Natural killer cell treated with Interleukin-12 subunit alpha and Interleukin-12 subunit beta and Interleukin-15 and Interleukin-18, amount 100 ng/mL, for 72 hours (primary cell): ENCODE data around the gene EFEMP1. TPM values are rescaled to one million over a fixed set of nuclear protein-coding genes. Genes with fewer than 3 reads are reported as not detected.

Experiments used
- ATAC-seq, 2 donors: fragments of 150-1000 bp; cut with Tn5 transposase in 1 of 2; sonication (Bioruptor Pico), chemical (Tn5 transposase) in 1 of 2; 2 replicates each; pipeline ENCODE4 v1.10.0; 2021
- DNase-seq: peaks from one replicate; pipeline ENCODE4 v3.0.0; 2022; ENCODE audit warnings: low spot score
- H3K27ac Mint-ChIP-seq, 2 donors: 1 replicate in 1 of 2; 2 replicates in 1 of 2; pipeline ENCODE4 v1.8.0; 2022; ENCODE audit warnings: mixed read lengths in 2 of 2, mild to moderate bottlenecking in 1 of 2, moderate library complexity in 1 of 2
- H3K27me3 Mint-ChIP-seq, 2 donors: 1 replicate in 1 of 2; 2 replicates in 1 of 2; pipeline ENCODE4 v1.8.0; 2022; ENCODE audit warnings: mixed read lengths in 2 of 2
- H3K36me3 Mint-ChIP-seq: one replicate; pipeline ENCODE4 v1.8.0; 2022; ENCODE audit warnings: mixed read lengths
- H3K4me1 Mint-ChIP-seq, 2 donors: 1 replicate in 1 of 2; 2 replicates in 1 of 2; pipeline ENCODE4 v1.8.0; 2022; ENCODE audit warnings: low read depth in 2 of 2, mixed read lengths in 2 of 2, mild to moderate bottlenecking in 1 of 2
- H3K4me3 Mint-ChIP-seq: one replicate; pipeline ENCODE4 v1.8.0; 2022; ENCODE audit warnings: mixed read lengths
- H3K9me3 Mint-ChIP-seq: 2 replicates; pipeline ENCODE4 v1.8.0; 2022; ENCODE audit warnings: mixed read lengths
- total RNA-seq, 2 donors: library from RNA; stranded (reverse); gene quantifications; one replicate each; pipeline ENCODE4 v1.2.3, GENCODE V29; 2022

Gene EFEMP1
- total RNA-seq, 2 donors from 2014 or later, result not detected

DNA sequence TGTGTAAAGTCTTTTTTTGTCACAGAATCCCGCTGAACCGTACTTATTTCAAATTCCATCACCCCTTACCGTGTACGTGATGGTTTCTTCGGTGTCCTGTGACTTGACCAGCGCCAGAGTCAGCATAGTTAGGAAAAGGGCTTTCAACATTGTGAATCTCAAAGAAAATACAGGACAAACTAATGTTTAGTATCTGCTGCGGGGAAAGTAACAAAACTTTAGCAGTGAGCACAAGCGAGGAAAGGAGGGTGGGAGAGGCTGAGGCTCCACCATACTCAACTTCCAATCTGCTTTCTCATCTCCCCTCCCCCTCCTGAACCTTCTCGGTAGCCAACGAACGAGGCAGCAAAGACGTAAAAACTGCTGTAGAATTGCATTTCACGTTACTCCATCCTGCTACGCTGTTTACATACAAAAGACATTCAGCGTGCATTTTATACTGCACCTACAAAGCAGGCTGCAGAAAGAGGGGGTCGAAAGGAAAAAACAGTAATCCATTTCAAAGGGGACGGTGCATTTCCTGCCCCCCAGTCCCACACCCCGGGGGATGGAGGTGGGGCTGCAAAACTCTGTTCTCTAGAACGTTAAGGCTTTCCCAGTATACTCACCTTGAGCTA lies 1.2 kb downstream of the EFEMP1 start:
- Mint-ChIP-seq H3K4me3 (no peak overlapping the region), H3K27ac (no peak overlapping the region), H3K36me3 (no peaks in the 10 kb centered on the region), H3K9me3 (peaks cover 6% of the 10 kb centered on the region), H3K27me3 (peaks cover 13 to 22% of the 10 kb centered on the region in 2 donors), H3K4me1 (peaks cover 0 to 2% of the 10 kb centered on the region in 2 donors)
- DNase-seq, result no peak
- ATAC-seq, result no peak

DNA sequence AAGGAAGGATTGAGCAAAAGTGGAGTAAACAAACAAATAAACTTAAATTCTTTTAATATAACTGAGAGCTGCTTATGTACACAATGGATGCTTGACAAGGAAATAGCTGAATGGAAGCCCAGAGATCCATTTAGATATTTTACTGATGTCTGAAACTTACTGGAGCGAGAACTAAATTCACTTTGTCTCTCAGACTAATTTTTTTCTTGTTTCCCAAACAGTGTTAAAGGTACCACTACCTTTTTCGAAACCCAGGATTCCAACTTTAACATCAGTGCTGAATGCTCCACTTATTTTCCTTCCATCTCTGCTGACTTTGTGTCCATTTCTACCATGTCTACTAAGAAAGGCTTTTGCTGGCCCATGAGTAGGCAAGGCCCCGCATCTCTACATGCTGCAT lies 4.0 kb downstream of the EFEMP1 start:
- peaks cover 0 to 2% of the 10 kb centered on the region in 2 donors for H3K4me1 Mint-ChIP-seq
- no peak overlapping the region for H3K27ac Mint-ChIP-seq
- ATAC-seq (no peak), DNase-seq (no peak)
- no peaks in the 10 kb centered on the region for H3K36me3 Mint-ChIP-seq
- peaks cover 13 to 22% of the 10 kb centered on the region in 2 donors for H3K27me3 Mint-ChIP-seq
- no peak overlapping the region for H3K4me3 Mint-ChIP-seq
- no peaks in the 10 kb centered on the region for H3K9me3 Mint-ChIP-seq

DNA sequence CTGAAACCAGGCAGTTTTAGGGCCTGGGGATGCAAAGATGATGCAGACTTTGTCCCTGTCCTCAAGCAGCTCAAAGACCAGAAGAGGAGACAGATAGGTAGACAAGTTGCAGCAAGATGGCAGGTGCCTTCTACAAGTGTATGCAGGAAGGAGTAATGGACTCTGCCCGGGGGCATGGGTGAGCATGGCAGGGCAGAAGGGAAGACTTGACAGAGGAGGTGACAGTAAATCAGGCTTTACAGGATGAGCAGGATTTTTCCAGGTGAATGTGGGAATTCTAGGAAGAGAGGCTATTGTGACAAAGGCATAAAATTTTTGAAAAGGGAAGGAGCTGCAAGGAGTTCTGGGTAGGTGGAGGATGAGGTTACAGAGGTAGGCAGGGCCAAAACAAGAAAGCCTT lies 4.7 kb downstream of the EFEMP1 start:
- Mint-ChIP-seq H3K4me1 (peaks cover 0 to 2% of the 10 kb centered on the region in 2 donors), H3K27ac (no peak overlapping the region), H3K9me3 (no peaks in the 10 kb centered on the region), H3K27me3 (peaks cover 13 to 16% of the 10 kb centered on the region in 2 donors), H3K36me3 (no peaks in the 10 kb centered on the region), H3K4me3 (no peak overlapping the region)
- DNase-seq (no peak), ATAC-seq (no peak)

DNA sequence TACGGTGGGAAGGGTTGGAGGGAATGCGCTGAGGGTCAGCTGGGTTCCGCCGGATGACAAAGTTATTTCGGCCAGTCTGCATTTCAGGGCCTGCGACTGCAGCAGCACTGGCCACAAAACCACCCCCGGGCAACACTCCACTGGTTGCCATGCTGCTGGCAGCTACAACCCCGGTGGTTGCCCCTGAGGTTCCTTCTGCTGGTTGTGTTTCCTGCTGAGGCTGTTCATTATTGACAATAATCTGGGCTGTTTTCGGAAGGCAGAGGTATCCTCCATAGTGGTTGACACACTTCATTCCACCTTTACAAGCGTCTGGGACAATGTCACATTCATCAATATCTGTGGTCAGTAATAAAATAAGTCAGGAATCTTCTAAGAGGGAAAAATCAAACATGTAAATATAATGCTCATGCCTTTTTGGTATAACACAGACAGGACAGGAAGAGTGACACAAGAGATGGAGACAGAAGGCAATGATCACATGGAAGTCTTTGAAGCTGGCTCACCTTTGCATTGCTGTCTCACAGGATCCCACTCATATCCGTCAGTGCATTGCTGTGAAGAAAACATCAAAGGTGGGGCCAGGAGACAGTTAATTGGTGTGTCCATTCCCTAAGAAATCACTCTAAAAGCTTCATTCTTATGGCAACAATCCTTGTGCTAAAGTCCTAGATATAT lies 5.7 kb downstream of the EFEMP1 start:
- Mint-ChIP-seq H3K36me3 (no peaks in the 10 kb centered on the region), H3K27ac (no peak overlapping the region), H3K4me1 (peaks cover 0 to 2% of the 10 kb centered on the region in 2 donors), H3K9me3 (no peaks in the 10 kb centered on the region), H3K27me3 (peaks cover 8 to 11% of the 10 kb centered on the region in 2 donors), H3K4me3 (no peak overlapping the region)
- ATAC-seq, result no peak
- DNase-seq, result no peak

GRCh38 chr2:55917117-55917516 lies 6.5 kb downstream of the EFEMP1 start:
- H3K27ac Mint-ChIP-seq, result no peak overlapping the region
- ATAC-seq (no peak), DNase-seq (no peak)
- H3K27me3 Mint-ChIP-seq, result peaks cover 3% of the 10 kb centered on the region in 2 donors
- no peak overlapping the region for H3K4me3 Mint-ChIP-seq
- H3K9me3 Mint-ChIP-seq, result no peaks in the 10 kb centered on the region
- H3K4me1 Mint-ChIP-seq, result no peaks in the 10 kb centered on the region
- no peaks in the 10 kb centered on the region for H3K36me3 Mint-ChIP-seq

DNA sequence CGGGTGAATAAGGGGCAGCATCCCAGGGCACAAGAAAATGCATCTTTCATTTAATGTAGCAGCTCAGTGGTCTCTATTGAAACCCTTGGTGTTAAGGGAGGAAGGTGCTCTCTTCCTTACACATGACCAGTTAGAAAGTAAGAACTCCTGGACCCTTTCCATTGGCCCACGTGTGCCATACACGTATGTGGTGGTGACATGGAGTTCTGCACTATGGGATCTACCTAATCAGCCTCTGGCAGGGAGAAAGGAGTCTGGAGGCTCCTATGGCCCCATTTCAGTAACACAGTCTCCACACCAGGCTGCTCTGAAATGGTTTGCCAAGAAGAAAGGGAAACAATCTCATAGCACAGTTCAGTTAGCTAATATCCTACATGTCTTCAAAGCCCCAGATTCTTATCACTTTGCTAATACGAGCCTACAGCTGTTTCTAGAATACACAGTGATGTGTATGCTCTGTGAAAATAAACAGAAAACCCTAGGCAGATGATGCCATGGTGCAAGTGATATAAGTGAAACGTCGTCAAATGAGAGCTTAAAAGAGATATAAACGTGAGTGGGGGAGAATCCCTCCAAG lies 7.0 kb downstream of the EFEMP1 start:
- Mint-ChIP-seq H3K9me3 (no peaks in the 10 kb centered on the region), H3K36me3 (no peaks in the 10 kb centered on the region), H3K27ac (no peak overlapping the region), H3K27me3 (no peaks in the 10 kb centered on the region), H3K4me1 (no peaks in the 10 kb centered on the region), H3K4me3 (no peak overlapping the region)
- DNase-seq (no peak), ATAC-seq (no peak)

GRCh38 chr2:55914786-55915185 lies 8.8 kb downstream of the EFEMP1 start:
- H3K36me3 Mint-ChIP-seq, result no peaks in the 10 kb centered on the region
- no peaks in the 10 kb centered on the region for H3K4me1 Mint-ChIP-seq
- no peaks in the 10 kb centered on the region for H3K27me3 Mint-ChIP-seq
- ATAC-seq (no peak), DNase-seq (no peak)
- H3K27ac Mint-ChIP-seq, result no peak overlapping the region
- no peak overlapping the region for H3K4me3 Mint-ChIP-seq
- H3K9me3 Mint-ChIP-seq, result no peaks in the 10 kb centered on the region

DNA sequence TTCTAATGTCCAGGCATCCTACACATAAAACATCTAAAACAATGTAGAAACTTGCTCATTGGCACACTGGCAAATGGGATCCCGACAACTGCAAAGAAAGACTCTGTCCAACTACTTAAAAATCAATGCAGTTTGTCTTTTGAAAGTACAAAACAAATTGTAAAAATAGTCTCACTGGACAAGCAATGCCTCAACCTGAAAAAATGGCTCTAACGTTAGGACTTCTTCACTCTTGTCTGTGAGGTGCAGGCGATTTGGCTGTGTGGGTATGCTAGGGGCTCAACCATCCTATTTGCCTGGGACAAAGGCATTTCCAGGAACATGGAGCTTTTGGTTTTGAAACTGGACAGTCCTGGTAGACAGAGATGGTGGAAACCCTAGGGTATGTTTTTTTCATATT lies 10.7 kb downstream of the EFEMP1 start:
- H3K36me3 Mint-ChIP-seq, result no peaks in the 10 kb centered on the region
- H3K4me3 Mint-ChIP-seq, result no peak overlapping the region
- H3K27me3 Mint-ChIP-seq, result peaks cover 0 to 2% of the 10 kb centered on the region in 2 donors
- no peak for DNase-seq
- no peaks in the 10 kb centered on the region for H3K4me1 Mint-ChIP-seq
- peaks cover 6% of the 10 kb centered on the region for H3K9me3 Mint-ChIP-seq
- H3K27ac Mint-ChIP-seq, result no peak overlapping the region
- ATAC-seq, result no peak

GRCh38 chr2:55910077-55910476 lies 13.5 kb downstream of the EFEMP1 start:
- H3K27me3 Mint-ChIP-seq, result peaks cover 0 to 2% of the 10 kb centered on the region in 2 donors
- ATAC-seq (no peak), DNase-seq (no peak)
- no peaks in the 10 kb centered on the region for H3K36me3 Mint-ChIP-seq
- H3K4me1 Mint-ChIP-seq, result no peaks in the 10 kb centered on the region
- H3K9me3 Mint-ChIP-seq, result peaks cover 10% of the 10 kb centered on the region
- H3K4me3 Mint-ChIP-seq, result no peak overlapping the region
- no peak overlapping the region for H3K27ac Mint-ChIP-seq

DNA sequence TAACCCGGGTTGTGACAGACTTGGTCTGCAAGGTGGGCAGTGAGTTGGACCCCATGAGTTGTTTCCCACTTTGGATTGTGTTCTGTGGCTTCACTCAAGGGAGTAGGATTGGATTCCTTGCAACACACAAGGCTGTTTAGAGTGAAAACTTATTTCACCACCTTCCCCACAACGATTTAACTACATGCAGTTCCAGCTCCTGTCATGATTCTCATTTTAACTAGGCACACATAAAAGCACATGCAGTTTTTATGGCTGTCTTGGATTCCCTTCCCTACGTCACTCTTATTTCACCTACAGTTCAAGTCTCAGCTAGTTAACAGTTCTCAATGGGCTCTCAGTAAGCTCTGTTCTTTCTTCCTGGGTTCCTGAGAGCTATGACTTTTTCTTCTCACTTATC lies 15.9 kb downstream of the EFEMP1 start:
- H3K4me1 Mint-ChIP-seq, result no peaks in the 10 kb centered on the region
- H3K4me3 Mint-ChIP-seq, result no peak overlapping the region
- DNase-seq (no peak), ATAC-seq (no peak)
- H3K36me3 Mint-ChIP-seq, result no peaks in the 10 kb centered on the region
- peaks cover 0 to 2% of the 10 kb centered on the region in 2 donors for H3K27me3 Mint-ChIP-seq
- no peak overlapping the region for H3K27ac Mint-ChIP-seq
- peaks cover 16% of the 10 kb centered on the region for H3K9me3 Mint-ChIP-seq

DNA sequence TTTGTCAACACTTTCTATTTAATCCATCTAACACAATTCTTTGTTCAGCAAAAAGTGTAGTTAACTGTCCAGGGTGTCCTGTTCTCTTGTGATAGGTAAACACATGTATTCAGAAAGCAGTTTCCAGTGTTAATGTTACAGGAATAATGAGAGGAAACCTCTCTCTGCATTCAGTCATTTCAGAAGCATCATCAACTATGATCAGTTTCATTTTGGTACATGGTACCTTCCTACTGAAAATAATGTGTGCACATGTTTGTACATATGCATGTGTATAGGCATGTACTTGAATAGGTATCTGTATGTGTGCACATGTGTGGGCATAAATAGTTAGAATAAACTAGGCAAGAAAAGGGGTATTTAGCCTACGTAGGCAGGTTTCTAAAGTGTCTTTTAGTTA lies 16.6 kb downstream of the EFEMP1 start:
- H3K4me1 Mint-ChIP-seq, result no peaks in the 10 kb centered on the region
- peaks cover 16% of the 10 kb centered on the region for H3K9me3 Mint-ChIP-seq
- H3K36me3 Mint-ChIP-seq, result no peaks in the 10 kb centered on the region
- ATAC-seq (no peak), DNase-seq (no peak)
- H3K4me3 Mint-ChIP-seq, result no peak overlapping the region
- H3K27ac Mint-ChIP-seq, result no peak overlapping the region
- H3K27me3 Mint-ChIP-seq, result peaks cover 0 to 2% of the 10 kb centered on the region in 2 donors

GRCh38 chr2:55903727-55904126 lies 19.9 kb downstream of the EFEMP1 start:
- Mint-ChIP-seq H3K9me3 (peaks cover 13% of the 10 kb centered on the region), H3K27me3 (peaks cover 0 to 2% of the 10 kb centered on the region in 2 donors), H3K4me3 (no peak overlapping the region), H3K36me3 (no peaks in the 10 kb centered on the region), H3K4me1 (no peaks in the 10 kb centered on the region), H3K27ac (no peak overlapping the region)
- DNase-seq (no peak), ATAC-seq (no peak)

GRCh38 chr2:55902971-55903370 lies 20.6 kb downstream of the EFEMP1 start:
- no peaks in the 10 kb centered on the region for H3K4me1 Mint-ChIP-seq
- no peaks in the 10 kb centered on the region for H3K36me3 Mint-ChIP-seq
- no peak for DNase-seq
- no peak overlapping the region for H3K4me3 Mint-ChIP-seq
- H3K27ac Mint-ChIP-seq, result no peak overlapping the region
- H3K9me3 Mint-ChIP-seq, result peaks cover 10% of the 10 kb centered on the region
- no peak for ATAC-seq
- no peaks in the 10 kb centered on the region for H3K27me3 Mint-ChIP-seq

- no peak overlapping the region for H3K4me3 Mint-ChIP-seq
- H3K27me3 Mint-ChIP-seq, result no peaks in the 10 kb centered on the region
- no peak for ATAC-seq
- H3K36me3 Mint-ChIP-seq, result no peaks in the 10 kb centered on the region
- peaks cover 6% of the 10 kb centered on the region for H3K9me3 Mint-ChIP-seq
- DNase-seq, result no peak
- H3K27ac Mint-ChIP-seq, result no peak overlapping the region
- no peaks in the 10 kb centered on the region for H3K4me1 Mint-ChIP-seq
Measured at GRCh38 chr2:55902429-55902828, 21.2 kb downstream of the EFEMP1 start.
